GM23338 (cell line): ENCODE results near the gene HOXD4.

Source experiments
- CTCF ChIP-seq, 2 experiments: fragments of 200-600 bp in 1 of 2; sonication (generic) in 1 of 2; conservative IDR thresholded peaks; 2 replicates each; pipeline versions ENCODE4 v1.5.1 to v1.6.1; 2016 to 2017; ENCODE audit warnings: antibody characterized with exemption in 2 of 2, low read depth in 2 of 2, mild to moderate bottlenecking in 2 of 2, moderate library complexity in 1 of 2
- EZH2 ChIP-seq: fragments of 200-600 bp; sonication (generic); IDR thresholded peaks from one replicate; pipeline ENCODE4 v1.8.0; 2017; ENCODE audit warnings: antibody characterized with exemption, mild to moderate bottlenecking, low read depth; ENCODE audit not compliant: unreplicated experiment
- EZH2phosphoT487 ChIP-seq: fragments of 200-600 bp; sonication (generic); IDR thresholded peaks from one replicate; pipeline ENCODE4 v1.8.1; 2018; ENCODE audit warnings: antibody characterized with exemption; ENCODE audit not compliant: unreplicated experiment
- REST ChIP-seq: IDR thresholded peaks from one replicate; pipeline ENCODE4 v1.6.1; 2018; ENCODE audit warnings: antibody characterized with exemption; ENCODE audit not compliant: unreplicated experiment

- TF ChIP-seq EZH2phosphoT487 (peak; percentile 83), EZH2 (peak; percentile 89), CTCF (conservative IDR thresholded peaks at IDR 0.05; ENCODE audit: low read depth in 2 of 2) (no peak), REST (no peak)
Measured at GRCh38 chr2:176161825-176162626, 10.7 kb downstream of the HOXD4 start.
